HEK293 (cell line): ENCODE data around the gene NPW.

Experiments used
- CTCF ChIP-seq: fragments of 450-650 bp; formaldehyde crosslinking; IDR thresholded peaks from 2 replicates; pipeline ENCODE4 v1.5.1; 2016; ENCODE audit warnings: missing biosample characterization, missing genetic modification characterization
- HIC1 ChIP-seq: fragments of 450-650 bp; formaldehyde crosslinking; IDR thresholded peaks from 2 replicates; pipeline ENCODE4 v1.5.1; 2016; ENCODE audit warnings: missing biosample characterization, missing genetic modification characterization
- PATZ1 ChIP-seq: fragments of 450-650 bp; formaldehyde crosslinking; IDR thresholded peaks from 2 replicates; pipeline ENCODE4 v1.5.1; 2016; ENCODE audit warnings: missing biosample characterization, missing genetic modification characterization
- YY1 ChIP-seq: fragments of 450-650 bp; formaldehyde crosslinking; IDR thresholded peaks from 2 replicates; pipeline ENCODE4 v1.5.1; 2018; ENCODE audit warnings: missing biosample characterization, missing genetic modification characterization
- ZBTB49 ChIP-seq: fragments of 450-650 bp; formaldehyde crosslinking; IDR thresholded peaks from 2 replicates; pipeline ENCODE4 v1.5.1; 2016; ENCODE audit warnings: missing biosample characterization, missing genetic modification characterization, low read depth
- ZNF221 ChIP-seq: fragments of 450-650 bp; formaldehyde crosslinking; IDR thresholded peaks from 2 replicates; pipeline ENCODE4 v1.5.1; 2017; ENCODE audit warnings: missing biosample characterization, missing genetic modification characterization, borderline replicate concordance
- ZNF558 ChIP-seq: fragments of 450-650 bp; formaldehyde crosslinking; IDR thresholded peaks from 2 replicates; pipeline ENCODE4 v1.5.1; 2016; ENCODE audit warnings: missing biosample characterization, missing genetic modification characterization
- ZNF624 ChIP-seq: fragments of 450-650 bp; formaldehyde crosslinking; IDR thresholded peaks from 2 replicates; pipeline ENCODE4 v1.5.1; 2017; ENCODE audit warnings: missing biosample characterization, missing genetic modification characterization
- ZNF664 ChIP-seq: fragments of 450-650 bp; formaldehyde crosslinking; IDR thresholded peaks from 2 replicates; pipeline ENCODE4 v1.5.1; 2016; ENCODE audit warnings: missing biosample characterization, missing genetic modification characterization
- ZNF707 ChIP-seq: fragments of 450-650 bp; formaldehyde crosslinking; IDR thresholded peaks from 2 replicates; pipeline ENCODE4 v1.5.1; 2016; ENCODE audit warnings: missing biosample characterization, missing genetic modification characterization
- TF ChIP-seq, protein P1 (sequence below): fragments of 450-650 bp; formaldehyde crosslinking; IDR thresholded peaks from 2 replicates; pipeline ENCODE4 v1.5.1; 2016; ENCODE audit warnings: missing biosample characterization, missing genetic modification characterization

- no peak for TF ChIP-seq ZBTB49 (tag by site-specific recombination)
- TF ChIP-seq PATZ1 (tag by site-specific recombination), result no peak
- TF ChIP-seq ZNF707 (tag by site-specific recombination), result no peak
- no peak for TF ChIP-seq ZNF558 (tag by site-specific recombination)
- TF ChIP-seq CTCF (tag by site-specific recombination), result no peak
- TF ChIP-seq HIC1 (tag by site-specific recombination), result no peak
- TF ChIP-seq ZNF664, result no peak
- TF ChIP-seq ZNF624 (tag by site-specific recombination), result no peak
- TF ChIP-seq, protein P1, sequence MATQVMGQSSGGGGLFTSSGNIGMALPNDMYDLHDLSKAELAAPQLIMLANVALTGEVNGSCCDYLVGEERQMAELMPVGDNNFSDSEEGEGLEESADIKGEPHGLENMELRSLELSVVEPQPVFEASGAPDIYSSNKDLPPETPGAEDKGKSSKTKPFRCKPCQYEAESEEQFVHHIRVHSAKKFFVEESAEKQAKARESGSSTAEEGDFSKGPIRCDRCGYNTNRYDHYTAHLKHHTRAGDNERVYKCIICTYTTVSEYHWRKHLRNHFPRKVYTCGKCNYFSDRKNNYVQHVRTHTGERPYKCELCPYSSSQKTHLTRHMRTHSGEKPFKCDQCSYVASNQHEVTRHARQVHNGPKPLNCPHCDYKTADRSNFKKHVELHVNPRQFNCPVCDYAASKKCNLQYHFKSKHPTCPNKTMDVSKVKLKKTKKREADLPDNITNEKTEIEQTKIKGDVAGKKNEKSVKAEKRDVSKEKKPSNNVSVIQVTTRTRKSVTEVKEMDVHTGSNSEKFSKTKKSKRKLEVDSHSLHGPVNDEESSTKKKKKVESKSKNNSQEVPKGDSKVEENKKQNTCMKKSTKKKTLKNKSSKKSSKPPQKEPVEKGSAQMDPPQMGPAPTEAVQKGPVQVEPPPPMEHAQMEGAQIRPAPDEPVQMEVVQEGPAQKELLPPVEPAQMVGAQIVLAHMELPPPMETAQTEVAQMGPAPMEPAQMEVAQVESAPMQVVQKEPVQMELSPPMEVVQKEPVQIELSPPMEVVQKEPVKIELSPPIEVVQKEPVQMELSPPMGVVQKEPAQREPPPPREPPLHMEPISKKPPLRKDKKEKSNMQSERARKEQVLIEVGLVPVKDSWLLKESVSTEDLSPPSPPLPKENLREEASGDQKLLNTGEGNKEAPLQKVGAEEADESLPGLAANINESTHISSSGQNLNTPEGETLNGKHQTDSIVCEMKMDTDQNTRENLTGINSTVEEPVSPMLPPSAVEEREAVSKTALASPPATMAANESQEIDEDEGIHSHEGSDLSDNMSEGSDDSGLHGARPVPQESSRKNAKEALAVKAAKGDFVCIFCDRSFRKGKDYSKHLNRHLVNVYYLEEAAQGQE (tag by site-specific recombination), result no peak
- no peak for TF ChIP-seq ZNF221 (tag by site-specific recombination)
- no peak for TF ChIP-seq YY1 (tag by site-specific recombination)
These were observed 19.0 kb downstream of the NPW start for GRCh38 chr16:2038382-2039231.
